Measurements from ENCODE around the gene PRKN. TPM values are rescaled to one million over a fixed set of nuclear protein-coding genes. Genes with fewer than 3 reads are reported as not detected.

The PRKN gene
- total RNA-seq, 1 experiment from 2014 or later, result 2.0 TPM

DNA sequence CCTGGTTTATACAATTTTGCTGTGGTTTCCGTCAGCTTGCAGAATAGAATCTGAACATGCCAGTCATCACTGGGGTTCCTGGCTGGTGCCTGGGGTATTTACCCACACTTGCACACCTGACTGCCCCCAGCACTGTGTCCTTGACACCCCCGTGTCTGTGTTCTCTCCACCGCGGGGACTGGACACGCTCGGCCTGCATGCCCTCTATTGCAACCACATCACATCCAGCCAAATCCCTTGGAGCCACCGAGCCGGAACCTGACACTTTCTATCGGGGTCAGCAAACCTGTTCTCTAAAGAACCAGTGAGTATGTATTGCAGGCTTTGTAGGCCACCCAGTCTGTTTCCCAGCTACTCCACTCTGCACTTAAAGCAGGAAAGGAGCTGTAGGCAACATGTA lies 527.5 kb downstream of the PRKN start:
- H3K27me3 ChIP-seq (ENCODE audit: insufficient read depth, low read length), result no peaks in the 10 kb centered on the region
- no peak overlapping the region for H3K4ac ChIP-seq (ENCODE audit: low read depth, low read length)
- H3K9ac ChIP-seq (ENCODE audit: extremely low read depth, insufficient read length, low read length), result no peak overlapping the region
- H3K36me3 Mint-ChIP-seq (ENCODE audit: insufficient read depth in 1 of 3, low read depth in 3 of 3), result no peaks in the 10 kb centered on the region
- H3K56ac ChIP-seq (ENCODE audit: insufficient read length, low read depth, low read length), result no peak overlapping the region
- no peaks in the 10 kb centered on the region for H4K20me1 ChIP-seq (ENCODE audit: control insufficient read depth, insufficient read depth, insufficient read length)
- no peak overlapping the region for H3K23ac ChIP-seq (ENCODE audit: insufficient read length, low read depth, low read length)
- no peak overlapping the region for H3T11ph ChIP-seq (ENCODE audit: low read length)
- H3K9me3 Mint-ChIP-seq, result no peaks in the 10 kb centered on the region
- no peak overlapping the region for H2AFZ ChIP-seq (ENCODE audit: low read length)
- no CpG with 5 or more reads among the region's 9 CpGs for WGBS (ENCODE audit: extremely low coverage, insufficient read length, low lambda C conversion rate)
- no peak for TF ChIP-seq CTCF (conservative IDR thresholded peaks at IDR 0.05)
- H3K27me3 Mint-ChIP-seq (ENCODE audit: low read depth), result no peaks in the 10 kb centered on the region
- no peak overlapping the region for H3K27ac ChIP-seq (ENCODE audit: insufficient read length, low read depth, low read length)
- H3K79me2 ChIP-seq (ENCODE audit: insufficient read depth, low read length), result no peaks in the 10 kb centered on the region
- H2BK5ac ChIP-seq (ENCODE audit: insufficient read length, low read length), result no peak overlapping the region
- H4K8ac ChIP-seq (replicated peaks; ENCODE audit: insufficient read length, low read depth, low read length), result no peak overlapping the region
- H2BK20ac ChIP-seq (ENCODE audit: low read depth, low read length, poor library complexity, severe bottlenecking), result no peak overlapping the region
- peaks cover 2% of the 10 kb centered on the region; the same call in 1 of the 2 replicates for H3K4me1 ChIP-seq (ENCODE audit: insufficient read depth, low read length)
- H3K14ac ChIP-seq (ENCODE audit: insufficient read depth, low read length), result no peak overlapping the region
- DNase-seq, result no peak
- H3K27ac Mint-ChIP-seq, result no peak overlapping the region; a peak in 1 of 7 replicates
- peaks cover 9 to 19% of the 10 kb centered on the region in 2 experiments for H3K4me1 Mint-ChIP-seq
- H4K5ac ChIP-seq (ENCODE audit: insufficient read length, low read depth, low read length), result no peak overlapping the region
- no peak overlapping the region for H4K91ac ChIP-seq (ENCODE audit: insufficient read length, low read depth, low read length)
- no peak overlapping the region for H2BK12ac ChIP-seq (ENCODE audit: insufficient read length, low read depth, low read length)
- no peaks in the 10 kb centered on the region for H3K79me1 ChIP-seq (ENCODE audit: insufficient read depth, low read depth, low read length, poor library complexity, severe bottlenecking)
- H3K9me3 ChIP-seq (ENCODE audit: control insufficient read depth, low read depth, low read length), result no peaks in the 10 kb centered on the region
- no peak overlapping the region for H3K18ac ChIP-seq (ENCODE audit: insufficient read length, low read depth, low read length)
- no peak overlapping the region for H2BK15ac ChIP-seq (ENCODE audit: low read depth, low read length)
- no peak overlapping the region for H3K4me3 Mint-ChIP-seq
- H3K4me2 ChIP-seq (ENCODE audit: insufficient read depth, insufficient read length, low read length), result no peak overlapping the region
- H2BK120ac ChIP-seq (ENCODE audit: low read depth, low read length, poor library complexity, severe bottlenecking), result no peak overlapping the region
- H3K23me2 ChIP-seq (ENCODE audit: insufficient read length, low read depth, low read length, poor library complexity, severe bottlenecking), result no peaks in the 10 kb centered on the region
- H2AK5ac ChIP-seq (ENCODE audit: insufficient read length, low read length), result no peak overlapping the region
